DLD1 (cell line): ENCODE data around the gene IRF4.

Experiments used
- in situ Hi-C: cut with HindIII; loops from 2 replicates; pipeline ENCODE4 v1.10.0; 2017; ENCODE audit warnings: low sequenced_read_pairs

The IRF4 gene

DNA sequence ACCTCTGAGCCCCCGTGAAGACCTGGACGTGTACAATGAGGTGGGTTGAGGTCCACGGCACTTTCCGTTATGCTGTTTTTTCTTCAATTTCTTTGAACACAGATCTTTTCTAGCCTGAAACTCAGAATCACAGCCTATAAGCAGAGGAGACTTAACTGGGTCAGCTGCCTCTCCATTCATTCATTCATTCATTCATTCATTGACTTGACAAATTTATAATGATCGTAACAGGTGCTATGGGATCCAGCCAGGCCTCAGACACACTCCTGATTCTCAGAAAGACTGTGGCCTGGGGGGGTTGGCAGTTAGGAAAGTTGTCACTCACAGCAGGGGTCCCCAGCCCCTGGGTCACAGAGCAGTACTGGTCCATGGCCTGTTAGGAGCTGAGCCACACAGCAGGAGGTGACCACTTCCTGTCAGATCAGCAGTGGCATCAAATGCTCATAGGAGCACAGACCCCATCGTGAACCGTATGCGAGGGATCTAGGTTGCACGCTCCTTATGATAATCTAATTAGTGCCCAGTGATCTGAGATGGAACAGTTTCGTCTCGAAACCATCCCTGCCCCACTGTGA is 38.6 kb upstream of the IRF4 start:
- in situ Hi-C loops = no loop called here

DNA sequence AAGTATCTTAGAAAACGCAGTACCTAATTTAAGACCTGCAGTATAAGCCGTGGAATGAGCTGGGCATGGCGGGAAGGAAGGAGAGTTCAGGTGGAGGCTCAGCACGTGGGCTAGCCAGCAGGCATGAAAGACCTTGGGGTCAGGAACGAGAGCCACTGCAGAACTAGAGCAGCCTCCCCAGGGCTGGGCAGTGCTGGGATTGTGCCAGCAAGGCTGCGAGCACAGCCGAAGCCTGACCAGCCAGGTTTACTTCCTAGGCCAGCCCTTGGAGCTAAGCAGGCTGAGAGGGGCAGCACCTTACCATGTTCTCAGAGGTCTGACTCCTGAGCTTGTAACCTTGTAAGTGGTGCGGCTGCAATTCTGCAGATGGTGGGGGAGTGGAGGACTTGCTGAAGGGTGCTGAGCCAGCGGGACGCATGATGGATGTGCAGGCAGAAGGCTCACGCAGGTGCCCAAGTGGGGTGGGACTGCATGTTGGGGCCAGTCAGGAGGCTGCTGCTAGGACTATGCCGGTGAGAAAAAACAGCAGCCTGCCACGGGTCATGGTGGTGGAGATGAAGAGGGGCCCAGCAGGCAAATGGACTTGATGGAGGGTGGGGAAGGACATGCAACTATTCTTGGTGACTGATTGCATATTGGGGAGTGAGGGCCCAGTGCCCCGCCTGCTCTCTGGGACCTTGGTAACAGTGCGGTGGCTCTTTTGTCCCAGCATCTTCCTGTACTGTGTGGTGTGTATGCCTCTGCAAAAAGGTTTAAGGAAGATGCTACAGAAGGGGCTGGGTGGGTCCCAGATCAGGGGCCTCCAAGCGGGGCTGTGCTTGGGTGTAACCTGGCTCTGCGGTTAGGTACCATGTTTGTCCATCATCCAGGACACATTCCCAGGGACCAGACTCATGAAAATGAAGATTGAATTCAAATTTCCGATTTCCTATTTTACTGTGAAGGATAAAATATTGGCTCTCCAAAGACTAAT is 37.6 kb upstream of the IRF4 start:
- in situ Hi-C loops = no loop called here

DNA sequence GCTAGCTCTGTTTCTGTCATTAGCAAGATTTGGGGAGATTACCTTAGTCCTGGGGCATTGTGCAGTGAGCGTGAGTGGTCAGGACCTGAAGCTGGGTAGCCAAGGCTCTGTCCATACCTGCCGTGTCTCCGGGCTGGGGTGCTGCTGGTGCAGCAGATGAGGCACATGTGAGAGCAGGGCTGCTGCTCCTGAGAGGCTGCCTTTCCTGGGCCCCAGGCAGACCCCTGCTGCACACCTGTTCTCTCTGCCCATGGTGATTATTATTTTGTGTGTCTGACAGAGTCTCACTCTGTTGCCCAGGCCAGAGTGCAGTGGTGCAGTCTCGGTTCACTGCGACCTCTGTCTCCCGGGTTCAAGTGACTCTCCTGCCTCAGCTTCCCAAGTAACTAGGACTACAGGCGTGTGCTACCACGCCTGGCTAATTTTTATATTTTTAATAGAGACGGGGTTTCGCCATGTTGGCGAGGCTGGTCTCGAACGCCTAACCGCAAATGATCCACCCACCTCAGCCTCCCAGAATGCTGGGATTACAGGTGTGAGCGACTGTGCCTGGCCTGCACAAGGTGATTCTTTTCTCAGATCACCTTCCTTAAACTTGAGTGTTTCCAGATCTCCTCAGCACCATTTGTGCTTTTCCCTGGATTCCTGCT is 36.8 kb upstream of the IRF4 start:
- in situ Hi-C loops = no loop called here

DNA sequence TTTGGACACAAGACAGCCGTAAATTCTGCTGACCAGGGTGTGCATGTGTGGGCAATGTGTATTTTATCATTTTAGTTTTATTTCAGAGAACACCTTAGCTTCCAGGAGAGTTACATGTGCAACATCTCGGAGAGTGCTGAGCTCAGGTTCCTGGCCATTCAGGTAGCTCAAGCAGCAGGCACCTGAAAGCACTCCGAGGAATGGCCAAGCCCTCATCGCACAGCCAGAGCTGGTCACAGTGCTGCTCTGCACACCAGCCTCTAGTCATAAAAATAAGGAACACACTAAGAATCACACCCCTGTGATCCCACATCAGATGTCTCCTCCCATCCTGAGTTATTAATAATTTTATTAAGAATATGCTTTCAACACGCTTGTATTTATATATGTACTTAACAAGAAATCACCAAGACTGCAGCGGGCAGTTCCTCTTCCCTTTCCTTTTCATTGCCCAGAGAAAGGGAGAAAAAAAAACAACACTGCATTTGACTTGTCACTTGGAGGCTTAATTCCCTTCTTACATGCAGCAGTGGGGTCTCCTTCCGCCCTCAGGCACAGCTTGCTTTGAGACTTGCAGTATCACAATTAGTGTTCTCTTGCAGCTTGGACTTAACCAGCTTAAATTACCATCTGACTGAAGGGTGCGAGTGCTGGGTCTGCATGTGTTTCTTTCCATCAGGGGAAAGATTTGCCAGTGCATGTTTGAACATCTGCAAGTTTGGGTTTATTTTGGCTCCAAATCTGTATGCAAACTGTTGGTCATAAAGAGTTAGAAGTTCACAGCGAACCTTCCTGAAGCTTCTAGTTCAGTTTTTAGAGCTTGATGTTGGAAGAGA is 36.0 kb upstream of the IRF4 start:
- in situ Hi-C loops = no loop called here

DNA sequence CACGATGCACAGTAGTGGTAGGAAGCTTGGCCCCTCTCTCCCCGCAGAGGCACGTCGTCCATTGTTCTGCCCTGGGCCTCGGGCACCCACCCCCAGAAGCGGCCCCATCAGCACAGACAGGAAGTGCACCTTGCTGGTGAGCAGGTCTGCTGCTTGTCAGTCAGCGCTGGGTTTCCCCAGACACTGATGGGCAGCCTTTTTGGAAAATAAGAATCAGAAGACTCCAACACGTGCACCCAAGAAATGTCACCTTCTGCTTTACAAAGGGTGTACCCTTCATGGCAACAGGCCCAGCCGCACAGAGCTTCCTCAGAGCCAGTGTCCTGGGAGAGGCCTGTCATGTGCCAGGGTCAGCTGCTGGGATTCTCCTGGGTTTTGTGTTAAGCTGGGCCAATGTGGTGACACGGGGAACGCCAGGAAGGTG is 34.7 kb upstream of the IRF4 start:
- in situ Hi-C loops = no loop called here

DNA sequence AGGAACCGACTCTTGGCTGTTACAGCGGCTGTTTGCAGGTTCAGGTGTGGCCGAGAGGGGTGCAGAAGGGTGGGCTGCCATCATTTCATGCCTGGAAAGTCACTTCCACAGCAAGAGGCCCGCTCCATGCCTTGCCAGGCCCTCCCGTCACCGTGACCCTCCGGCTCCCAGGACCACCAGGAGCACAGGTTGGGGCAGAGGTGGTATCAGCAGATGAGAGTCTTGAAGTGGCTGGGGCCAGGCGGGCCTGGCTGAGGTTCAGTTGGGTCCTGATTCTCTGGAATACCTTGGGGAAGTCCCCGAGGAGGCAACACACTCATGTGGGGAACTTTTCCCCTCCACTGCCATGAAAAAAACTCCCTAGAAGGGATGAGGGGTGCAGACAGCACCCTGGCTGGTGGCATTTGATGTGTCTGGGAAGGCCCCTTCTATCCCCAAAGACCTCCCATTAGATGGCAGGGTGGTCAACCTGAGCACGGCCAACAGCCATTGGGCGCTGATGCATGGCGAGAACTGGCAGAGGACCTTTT is 34.2 kb upstream of the IRF4 start:
- in situ Hi-C loops = no loop called here

DNA sequence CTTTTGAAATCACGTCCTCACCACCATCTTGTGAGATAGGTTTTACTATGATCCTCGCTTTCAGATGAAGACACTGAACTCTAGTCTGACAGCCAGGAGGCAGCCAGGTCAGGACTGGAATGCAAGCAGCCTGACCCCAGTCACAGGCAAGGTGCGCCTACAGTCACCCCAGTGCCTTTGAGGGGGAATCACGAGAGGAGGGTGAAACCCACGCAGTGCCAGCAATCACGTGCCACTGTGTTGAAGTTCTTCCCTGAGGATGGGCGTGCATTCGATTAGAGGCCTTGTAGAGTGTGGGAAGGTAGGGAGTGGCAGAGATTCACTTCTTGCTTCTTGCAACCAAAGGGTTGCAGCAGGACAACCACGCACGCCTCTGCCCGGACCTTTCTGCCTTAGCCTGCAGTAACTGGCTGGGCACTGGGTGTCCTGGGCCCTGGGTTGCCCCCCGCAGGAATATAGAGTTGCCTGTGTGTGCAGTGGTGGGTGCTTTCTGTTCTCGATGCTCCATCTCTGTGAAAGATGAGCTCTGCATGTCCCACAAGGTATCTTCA is 33.7 kb upstream of the IRF4 start:
- in situ Hi-C loops = no loop called here

DNA sequence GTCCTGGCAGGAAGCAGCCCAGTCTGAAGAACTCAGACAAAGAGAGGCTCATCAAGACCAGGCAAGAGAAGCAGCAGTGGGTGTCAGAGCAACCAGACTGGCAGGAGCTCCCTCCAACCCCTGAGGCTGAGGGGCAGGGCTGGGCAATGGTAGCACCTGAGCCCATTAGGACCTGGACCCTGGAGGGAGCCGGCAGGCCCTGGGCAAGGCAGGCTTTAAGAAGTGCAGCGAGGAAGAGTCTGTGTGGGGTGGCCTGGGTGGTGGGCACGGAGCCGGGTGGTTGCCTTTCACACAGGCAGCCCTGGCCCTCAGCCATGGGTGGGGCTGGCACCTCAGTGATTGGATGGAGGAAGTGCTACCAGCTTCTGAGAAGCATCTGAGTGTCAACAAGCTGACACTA is 33.1 kb upstream of the IRF4 start:
- in situ Hi-C loops = no loop called here

DNA sequence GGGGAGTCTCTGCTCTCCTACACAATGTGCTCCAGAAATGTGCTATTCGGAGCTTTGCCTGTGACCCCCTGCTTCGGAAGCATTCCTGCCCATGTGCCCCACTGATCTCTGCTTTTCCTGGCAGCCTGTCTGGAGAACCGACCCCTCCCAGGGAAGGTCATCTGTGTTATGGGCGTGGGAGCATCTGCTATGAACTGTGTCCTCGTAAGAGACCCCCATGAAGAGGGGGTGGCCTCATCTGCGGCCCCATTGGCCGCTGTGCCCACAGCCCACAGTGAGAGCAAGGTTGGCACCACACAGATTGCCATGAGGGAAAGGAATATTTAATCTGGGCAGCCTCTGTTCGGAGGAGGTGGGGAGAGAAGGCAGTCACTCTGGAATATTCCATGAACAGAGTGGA is 32.7 kb upstream of the IRF4 start:
- in situ Hi-C loops = no loop called here

DNA sequence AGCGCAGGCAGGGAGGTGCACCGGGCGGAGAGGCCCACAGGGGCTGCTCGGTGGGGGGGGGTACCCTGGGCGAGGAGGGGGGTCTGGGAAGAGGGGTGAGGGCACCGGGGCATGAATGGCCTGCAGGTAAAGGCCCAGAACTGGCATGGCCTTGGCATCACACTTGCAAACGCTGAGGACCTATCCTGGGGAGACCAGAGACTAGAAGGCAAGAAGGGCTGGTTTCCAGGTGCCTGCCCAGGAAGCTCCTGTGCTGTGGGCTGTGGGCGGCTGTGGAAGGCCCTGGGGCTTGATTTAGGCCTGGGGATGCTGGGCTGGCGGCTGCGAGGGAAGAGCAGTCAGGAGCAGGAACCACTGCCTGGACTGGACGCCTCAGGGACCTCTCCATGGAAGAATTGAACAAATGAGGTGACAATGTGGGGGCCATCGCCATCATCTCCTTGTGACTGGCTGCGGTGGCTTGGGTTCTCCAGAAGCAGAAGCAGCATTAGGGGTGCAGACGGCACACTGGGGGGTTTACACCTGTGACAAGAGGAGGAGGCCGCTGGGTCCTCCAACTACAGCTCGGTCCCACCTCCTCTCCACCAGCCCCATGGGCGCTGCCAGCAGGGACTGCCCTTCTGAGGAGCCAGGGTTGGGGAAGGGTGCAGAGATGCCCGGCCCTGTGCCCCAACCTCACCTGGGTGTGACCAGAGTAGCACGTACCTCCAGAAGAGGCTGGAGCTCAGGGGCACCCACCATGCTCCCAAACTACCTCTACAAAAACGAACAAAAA is 32.1 kb upstream of the IRF4 start:
- in situ Hi-C loops = no loop called here

DNA sequence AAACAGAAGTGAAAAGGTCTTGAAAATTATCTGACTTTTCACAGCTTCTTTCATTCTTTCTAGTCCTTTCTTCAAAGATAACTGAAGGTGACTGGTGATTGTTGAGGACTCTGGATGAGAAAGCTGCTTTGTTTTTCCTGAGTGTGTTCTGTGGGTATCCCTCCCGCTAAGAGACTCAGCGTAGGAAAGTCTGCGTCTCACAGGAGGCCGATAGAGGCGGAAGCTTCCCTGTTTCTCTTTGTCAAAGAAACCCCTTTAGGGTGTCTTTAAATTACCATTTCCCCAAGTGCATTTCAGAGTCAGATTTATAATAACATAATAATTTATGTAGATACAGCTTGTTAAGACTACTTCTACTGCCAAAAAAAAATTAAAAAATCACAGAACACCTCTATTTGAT is 31.2 kb upstream of the IRF4 start:
- in situ Hi-C loops = no loop called here

DNA sequence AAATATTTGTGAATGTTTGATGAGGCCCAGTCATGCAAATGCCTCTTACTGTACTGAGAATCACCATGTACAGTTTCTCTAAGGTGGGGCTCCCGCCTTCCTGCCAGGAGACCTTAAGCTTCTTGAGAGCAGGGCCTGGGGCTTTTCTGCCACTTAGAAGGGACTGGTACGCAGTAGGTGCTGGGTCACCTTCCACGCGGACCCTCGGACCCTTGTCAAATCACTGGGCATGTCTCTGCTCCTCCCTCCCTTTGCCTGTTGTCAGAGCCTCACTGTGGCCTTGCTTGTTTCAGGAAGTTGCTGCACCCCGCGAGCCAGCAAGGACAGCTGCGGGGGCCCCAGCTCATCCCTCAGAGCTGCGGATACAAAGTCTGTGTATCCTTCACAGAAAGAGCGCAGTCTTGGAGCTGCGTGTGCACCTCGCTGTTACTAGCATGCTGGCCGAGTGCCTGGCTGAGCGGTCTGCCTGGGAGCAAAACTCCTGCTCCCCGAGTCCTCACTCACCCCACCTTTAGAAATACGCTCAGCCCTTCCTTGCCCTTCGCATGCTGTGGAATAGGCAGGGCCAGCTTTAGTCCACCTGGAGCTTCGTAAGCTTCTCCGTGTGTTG is 30.7 kb upstream of the IRF4 start:
- in situ Hi-C loops = no loop called here

DNA sequence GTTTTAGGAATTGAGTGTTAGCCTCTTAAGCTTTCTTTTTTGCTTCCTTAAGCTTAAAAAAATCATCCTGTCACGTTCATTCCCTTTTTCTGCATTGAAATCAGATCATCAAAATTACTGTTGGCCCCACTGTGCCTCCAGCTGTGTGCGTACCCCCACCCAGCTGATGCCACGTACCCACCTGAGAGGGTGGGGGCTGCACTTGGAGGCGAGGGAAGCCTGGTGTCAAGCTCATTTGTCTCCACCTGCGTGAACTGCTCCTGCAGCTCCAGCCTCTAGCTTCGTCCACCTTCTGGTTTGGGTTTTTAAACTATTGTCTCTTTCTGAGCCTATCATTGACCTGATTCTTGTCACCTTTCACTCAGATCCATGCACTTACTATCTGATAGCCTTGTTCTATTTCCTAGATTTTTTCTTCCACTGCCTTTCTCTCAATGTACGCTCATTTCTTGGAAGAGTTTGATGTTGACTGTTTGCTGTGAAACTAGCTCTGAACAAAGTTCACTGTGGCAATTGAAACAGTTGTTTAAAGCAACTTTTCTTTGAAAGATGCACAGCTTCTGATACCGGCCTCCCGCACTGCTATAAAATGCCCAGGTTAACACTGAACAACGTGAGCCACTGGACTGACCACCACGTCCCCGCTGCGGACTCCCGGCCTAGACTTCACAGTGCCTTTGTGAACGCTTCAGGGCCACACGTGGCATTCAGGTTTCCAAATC is 30.0 kb upstream of the IRF4 start:
- in situ Hi-C loops = no loop called here

DNA sequence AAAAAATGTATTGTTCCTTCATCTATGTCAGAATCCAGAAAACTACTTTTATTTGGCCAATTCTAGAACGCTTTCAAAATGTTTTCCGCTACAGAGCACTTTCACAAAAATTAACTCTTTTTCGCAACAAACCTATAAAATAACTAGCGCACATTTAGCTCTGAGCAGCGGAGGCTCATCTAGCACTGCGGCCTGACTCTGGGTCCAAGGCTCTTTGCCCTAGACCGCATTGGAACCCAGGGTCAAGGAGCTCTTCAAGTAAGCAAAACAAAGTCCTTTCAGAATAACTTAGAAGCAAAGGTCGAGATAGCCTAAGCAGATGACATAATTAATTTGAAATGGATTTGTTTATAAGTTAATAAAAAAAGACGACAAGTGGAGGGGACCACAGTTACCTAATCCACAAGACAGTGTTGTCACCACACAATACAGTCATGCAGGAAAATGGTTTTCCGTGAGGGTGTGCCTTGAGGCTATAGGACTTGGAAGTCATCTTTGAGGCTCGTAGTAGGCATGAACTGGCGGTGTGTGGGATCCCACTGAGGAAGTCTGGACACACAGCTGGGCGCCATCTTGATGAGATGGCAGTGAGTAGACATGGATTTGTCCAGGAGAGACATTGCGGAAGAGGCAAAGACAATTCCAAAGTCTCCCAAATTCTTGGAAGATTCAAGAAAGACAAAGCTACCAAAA is 29.2 kb upstream of the IRF4 start:
- in situ Hi-C loops = no loop called here

DNA sequence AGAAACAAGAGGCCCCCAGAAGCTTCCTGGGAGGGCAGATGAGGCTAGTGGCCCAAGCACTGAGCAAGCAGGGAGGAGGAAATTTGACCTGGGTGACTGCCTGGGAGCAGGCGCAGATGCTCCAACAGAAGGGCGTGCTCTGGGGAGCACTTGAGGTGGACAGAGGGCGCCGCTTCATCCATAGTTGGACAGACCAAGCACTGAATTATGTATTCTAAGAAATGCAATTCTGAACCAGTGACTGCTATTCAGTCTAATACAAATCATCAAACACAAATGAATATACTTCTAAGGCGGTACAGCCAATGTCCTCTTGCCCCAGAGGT is 28.7 kb upstream of the IRF4 start:
- in situ Hi-C loops = no loop called here

DNA sequence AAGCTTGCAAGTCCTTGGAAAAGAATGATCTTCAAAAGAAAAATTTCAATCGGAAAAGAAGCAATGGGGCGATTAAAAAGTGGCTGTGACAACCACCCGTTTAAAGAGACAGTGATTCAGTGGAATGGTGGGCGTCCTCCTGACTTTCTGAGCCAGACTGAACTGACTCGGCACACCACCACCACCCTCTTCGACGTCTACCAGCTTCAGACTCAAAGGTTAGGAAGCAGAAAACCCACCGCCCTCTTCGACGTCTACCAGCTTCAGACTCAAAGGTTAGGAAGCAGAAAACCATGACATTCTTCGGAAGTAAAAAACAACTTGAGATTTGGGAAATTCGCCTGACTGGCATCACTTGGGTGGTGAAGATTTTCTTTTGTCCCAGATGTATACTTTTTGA is 28.3 kb upstream of the IRF4 start:
- in situ Hi-C loops = no loop called here

DNA sequence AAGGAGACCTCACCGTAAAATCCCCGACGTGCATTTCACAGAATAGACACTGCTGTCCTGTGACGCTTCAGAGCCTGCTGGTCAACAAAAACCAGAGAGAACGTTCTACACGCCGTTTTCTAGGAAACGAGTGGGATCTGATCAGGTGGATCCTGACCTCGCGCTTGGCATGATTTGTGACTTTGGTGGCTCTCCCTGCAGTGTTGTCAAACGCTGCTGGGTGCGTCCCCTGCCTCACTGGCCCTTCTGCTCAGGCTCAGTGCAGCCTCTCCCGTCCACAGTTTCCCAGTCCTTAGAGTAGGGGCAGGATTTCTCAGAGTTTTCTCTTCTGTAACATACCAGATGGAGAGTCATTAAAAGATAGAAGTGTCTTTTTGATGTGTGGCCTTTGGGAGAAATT is 27.6 kb upstream of the IRF4 start:
- in situ Hi-C loops = no loop called here
